ENCODE data around the gene THUMPD3.
A peak's percentile ranks its signal among the peaks of the same experiment; 100 is the strongest.

DNA sequence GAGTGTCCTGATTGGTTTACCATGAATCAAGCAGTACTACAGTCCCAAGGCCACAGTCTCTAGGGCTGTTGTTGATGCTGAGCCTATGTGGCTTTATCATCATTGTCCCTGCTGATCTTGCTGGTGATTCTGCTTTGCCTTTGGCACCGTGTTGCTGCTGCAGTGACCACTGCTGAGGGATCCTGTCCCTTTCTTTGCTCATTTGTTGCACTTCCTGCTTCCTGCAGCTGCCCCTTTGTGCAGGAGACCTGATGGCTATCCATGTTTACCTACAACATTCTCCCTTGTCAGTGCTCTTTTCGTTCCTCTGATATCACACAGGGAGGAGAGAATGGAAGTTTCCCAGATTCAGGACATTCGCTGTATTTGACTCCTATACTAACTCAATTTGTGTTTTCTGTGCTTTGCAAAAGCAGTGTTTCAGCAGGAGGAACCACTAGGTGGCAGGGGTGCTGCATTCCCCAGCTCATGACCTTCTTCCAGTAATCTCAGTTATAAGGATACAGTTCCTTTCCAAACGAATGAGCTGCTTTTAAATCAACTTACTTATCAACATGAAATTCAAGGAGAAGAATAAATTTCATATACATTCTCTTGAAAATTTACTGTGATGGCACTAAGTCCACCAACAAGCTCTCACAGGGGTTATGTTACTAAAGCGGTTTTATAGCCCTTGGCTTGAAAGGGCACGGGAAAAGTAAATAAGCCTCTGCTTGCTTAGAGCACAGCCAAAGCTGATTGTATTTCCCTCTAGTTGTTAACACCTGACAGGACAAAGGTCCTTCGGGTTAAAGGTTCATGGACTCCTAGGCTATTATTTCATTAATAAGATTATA is 9.7 kb upstream of the THUMPD3 start:
- TF ChIP-seq POLR2A (IDR thresholded peaks at IDR 0.05) = no peak
- TF ChIP-seq, protein P1, sequence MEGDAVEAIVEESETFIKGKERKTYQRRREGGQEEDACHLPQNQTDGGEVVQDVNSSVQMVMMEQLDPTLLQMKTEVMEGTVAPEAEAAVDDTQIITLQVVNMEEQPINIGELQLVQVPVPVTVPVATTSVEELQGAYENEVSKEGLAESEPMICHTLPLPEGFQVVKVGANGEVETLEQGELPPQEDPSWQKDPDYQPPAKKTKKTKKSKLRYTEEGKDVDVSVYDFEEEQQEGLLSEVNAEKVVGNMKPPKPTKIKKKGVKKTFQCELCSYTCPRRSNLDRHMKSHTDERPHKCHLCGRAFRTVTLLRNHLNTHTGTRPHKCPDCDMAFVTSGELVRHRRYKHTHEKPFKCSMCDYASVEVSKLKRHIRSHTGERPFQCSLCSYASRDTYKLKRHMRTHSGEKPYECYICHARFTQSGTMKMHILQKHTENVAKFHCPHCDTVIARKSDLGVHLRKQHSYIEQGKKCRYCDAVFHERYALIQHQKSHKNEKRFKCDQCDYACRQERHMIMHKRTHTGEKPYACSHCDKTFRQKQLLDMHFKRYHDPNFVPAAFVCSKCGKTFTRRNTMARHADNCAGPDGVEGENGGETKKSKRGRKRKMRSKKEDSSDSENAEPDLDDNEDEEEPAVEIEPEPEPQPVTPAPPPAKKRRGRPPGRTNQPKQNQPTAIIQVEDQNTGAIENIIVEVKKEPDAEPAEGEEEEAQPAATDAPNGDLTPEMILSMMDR (IDR thresholded peaks at IDR 0.05) = peak; percentile 82 to 90 (median 82)
